Fibroblast of lung (primary cell): ENCODE measurements around the gene SPAG8. TPM values are rescaled to one million over a fixed set of nuclear protein-coding genes. Genes with fewer than 3 reads are reported as not detected.

ENCODE experiments used
- DNase-seq, 2 donors: peaks; one replicate each; pipeline versions ENCODE4 v3.0.0 to v3.0.0-alpha.2; 2010; ENCODE audit warnings: low read depth in 2 of 2
- H2AFZ ChIP-seq: 2 replicates; pipeline ENCODE4 v1.5.1; 2012; ENCODE audit warnings: low read length, control low read depth, inconsistent platforms
- H3K27ac ChIP-seq: 2 replicates; pipeline ENCODE4 v1.5.1; 2011; ENCODE audit warnings: low read length, control low read depth; ENCODE audit not compliant: insufficient read depth
- H3K27me3 ChIP-seq: 2 replicates; pipeline ENCODE4 v1.5.1; 2011; ENCODE audit warnings: mild to moderate bottlenecking, low read length; ENCODE audit not compliant: control insufficient read depth, insufficient read depth
- H3K36me3 ChIP-seq: 2 replicates; pipeline ENCODE4 v1.5.1; 2011; ENCODE audit warnings: low read length; ENCODE audit not compliant: control insufficient read depth, insufficient read depth
- H3K4me1 ChIP-seq: 2 replicates; pipeline ENCODE4 v1.5.1; 2011; ENCODE audit warnings: low read length; ENCODE audit not compliant: control insufficient read depth, insufficient read depth; ENCODE audit errors: extremely low read depth
- H3K4me2 ChIP-seq: 2 replicates; pipeline ENCODE4 v1.5.1; 2011; ENCODE audit warnings: low read length, control low read depth; ENCODE audit not compliant: insufficient read depth; ENCODE audit errors: extremely low read depth
- H3K4me3 ChIP-seq, 4 experiments: fragments of 200-600 bp in 1 of 4; sonication (generic) in 1 of 4; replicated peaks in 1 of 4; 2 replicates each; pipeline ENCODE4 v1.5.1; 2011 to 2016; ENCODE audit warnings: low read length in 4 of 4, low read depth in 3 of 4, mild to moderate bottlenecking in 3 of 4, control low read depth in 2 of 4, inconsistent platforms in 1 of 4, mixed read lengths in 1 of 4; ENCODE audit not compliant: insufficient read depth in 1 of 4; ENCODE audit errors: control extremely low read depth in 1 of 4
- H3K79me2 ChIP-seq: 2 replicates; pipeline ENCODE4 v1.5.1; 2012; ENCODE audit warnings: mild to moderate bottlenecking, low read length, inconsistent platforms; ENCODE audit not compliant: control insufficient read depth, insufficient read depth
- H3K9ac ChIP-seq: 2 replicates; pipeline ENCODE4 v1.5.1; 2011; ENCODE audit warnings: mild to moderate bottlenecking, low read length, control low read depth; ENCODE audit not compliant: insufficient read depth
- H3K9me3 ChIP-seq: 2 replicates; pipeline ENCODE4 v1.5.1; 2012; ENCODE audit warnings: low read depth, low read length; ENCODE audit not compliant: control insufficient read depth, insufficient read depth
- H4K20me1 ChIP-seq: 2 replicates; pipeline ENCODE4 v1.5.1; 2011; ENCODE audit warnings: low read length; ENCODE audit not compliant: control insufficient read depth, insufficient read depth; ENCODE audit errors: extremely low read depth
- EZH2 ChIP-seq: IDR thresholded peaks from 2 replicates; pipeline ENCODE4 v1.5.1; 2012; ENCODE audit warnings: low read length, control low read depth, mild to moderate bottlenecking; ENCODE audit errors: missing control alignments
- polyA plus RNA-seq, 2 donors: library from polyadenylated mRNA; depleted of rRNA in 1 of 2; stranded (reverse) in 1 of 2; unstranded in 1 of 2; fragments of >200 nt; gene quantifications; 2 replicates each; pipeline ENCODE4 v1.2.1, GENCODE V29; 2011 to 2012; ENCODE audit warnings: missing spikeins in 1 of 2
- total RNA-seq: library from RNA; depleted of rRNA; stranded (reverse); fragments of >200 nt; gene quantifications from 2 replicates; pipeline ENCODE4 v1.2.1, GENCODE V29; 2014
- TF ChIP-seq, protein P1 (sequence below), 2 donors: IDR thresholded peaks in 1 of 2; conservative IDR thresholded peaks in 1 of 2; 1 replicate in 1 of 2; 2 replicates in 1 of 2; pipeline ENCODE4 v1.5.1; 2011 to 2012; ENCODE audit warnings: low read length in 2 of 2, control low read depth in 1 of 2, inconsistent platforms in 1 of 2, low read depth in 1 of 2, mild to moderate bottlenecking in 1 of 2

SPAG8 gene
- total and polyA plus RNA-seq, 2 donors (not counting 1 experiment from before 2014, with no cell fraction given): 0.64 to 1.3 TPM

DNA sequence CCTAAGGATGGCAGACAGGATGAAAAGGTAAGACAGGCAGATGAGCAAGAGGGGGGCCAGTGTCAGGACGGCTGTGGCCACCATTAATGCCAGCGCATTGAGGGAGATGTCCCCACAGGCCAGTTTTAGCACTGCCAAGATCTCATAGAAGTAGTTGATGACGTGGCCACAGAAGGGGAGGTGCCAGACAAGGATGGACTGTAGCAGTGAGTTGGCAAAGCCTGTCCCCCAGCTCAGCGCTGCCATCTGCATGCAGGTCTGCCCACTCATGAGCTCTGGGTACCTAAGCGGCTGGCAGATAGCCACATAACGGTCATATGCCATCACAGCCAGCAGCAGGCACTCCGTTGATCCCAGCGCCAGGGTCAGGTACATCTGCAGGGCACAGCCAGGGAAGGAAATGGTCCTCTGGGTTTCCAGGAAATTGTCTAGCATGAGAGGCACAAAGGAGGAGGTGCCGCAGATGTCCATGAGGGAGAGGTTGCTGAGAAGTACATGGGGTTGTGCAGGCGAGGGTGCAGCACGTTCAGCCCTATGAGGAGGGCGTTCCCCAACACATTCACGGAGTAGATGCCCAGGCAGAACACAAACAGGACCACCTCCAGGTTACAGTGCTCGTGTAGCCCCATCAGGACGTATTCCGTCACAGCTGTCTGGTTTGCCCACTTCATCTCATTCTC is 47.4 kb upstream of the SPAG8 start:
- Histone ChIP-seq H3K4me3 (no peak overlapping the region), H2AFZ (no peak overlapping the region)

DNA sequence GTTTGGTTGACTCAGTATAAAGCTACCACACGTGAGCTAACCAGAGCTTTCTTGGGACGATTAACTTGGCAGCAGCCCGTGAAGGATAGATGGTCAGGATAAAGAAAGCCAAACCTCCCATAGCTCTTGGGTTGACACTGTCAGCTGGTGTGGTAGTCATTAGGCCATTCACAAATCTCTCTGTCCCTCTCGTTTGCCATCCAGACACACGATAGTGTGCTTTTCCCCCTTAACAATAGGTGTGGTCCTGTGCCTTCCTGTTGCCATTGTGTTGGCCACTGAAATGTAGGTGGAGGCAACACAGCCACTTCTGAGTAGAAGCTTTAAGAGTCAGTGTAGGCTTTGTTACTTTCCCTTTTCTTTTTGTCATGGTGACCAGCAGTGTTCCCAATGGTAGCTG is 46.4 kb upstream of the SPAG8 start:
- no peak overlapping the region for H3K27ac ChIP-seq
- TF ChIP-seq EZH2: no peak
- TF ChIP-seq, protein P1, sequence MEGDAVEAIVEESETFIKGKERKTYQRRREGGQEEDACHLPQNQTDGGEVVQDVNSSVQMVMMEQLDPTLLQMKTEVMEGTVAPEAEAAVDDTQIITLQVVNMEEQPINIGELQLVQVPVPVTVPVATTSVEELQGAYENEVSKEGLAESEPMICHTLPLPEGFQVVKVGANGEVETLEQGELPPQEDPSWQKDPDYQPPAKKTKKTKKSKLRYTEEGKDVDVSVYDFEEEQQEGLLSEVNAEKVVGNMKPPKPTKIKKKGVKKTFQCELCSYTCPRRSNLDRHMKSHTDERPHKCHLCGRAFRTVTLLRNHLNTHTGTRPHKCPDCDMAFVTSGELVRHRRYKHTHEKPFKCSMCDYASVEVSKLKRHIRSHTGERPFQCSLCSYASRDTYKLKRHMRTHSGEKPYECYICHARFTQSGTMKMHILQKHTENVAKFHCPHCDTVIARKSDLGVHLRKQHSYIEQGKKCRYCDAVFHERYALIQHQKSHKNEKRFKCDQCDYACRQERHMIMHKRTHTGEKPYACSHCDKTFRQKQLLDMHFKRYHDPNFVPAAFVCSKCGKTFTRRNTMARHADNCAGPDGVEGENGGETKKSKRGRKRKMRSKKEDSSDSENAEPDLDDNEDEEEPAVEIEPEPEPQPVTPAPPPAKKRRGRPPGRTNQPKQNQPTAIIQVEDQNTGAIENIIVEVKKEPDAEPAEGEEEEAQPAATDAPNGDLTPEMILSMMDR (conservative IDR thresholded peaks at IDR 0.05 in 1 of 2, IDR thresholded peaks at IDR 0.05 in 1 of 2; ENCODE audit: low read depth in 1 of 2, low read length in 2 of 2): no peak
- H3K79me2 ChIP-seq: no peaks in the 10 kb centered on the region

More for the DNA sequence above, 47.4 kb upstream of the SPAG8 start:
- H3K79me2 ChIP-seq: no peaks in the 10 kb centered on the region
- H3K9me3 ChIP-seq: no peaks in the 10 kb centered on the region
- no peak overlapping the region for H3K27ac ChIP-seq
- no peak for TF ChIP-seq EZH2
- TF ChIP-seq, protein P1 (conservative IDR thresholded peaks at IDR 0.05 in 1 of 2, IDR thresholded peaks at IDR 0.05 in 1 of 2; ENCODE audit: low read depth in 1 of 2, low read length in 2 of 2): peak in 1 of 2 donors; percentile 2
- no peak overlapping the region for H3K9ac ChIP-seq
- H3K4me1 ChIP-seq: no peaks in the 10 kb centered on the region
- H3K27me3 ChIP-seq: peaks cover 30% of the 10 kb centered on the region
- no peaks in the 10 kb centered on the region for H3K36me3 ChIP-seq
- no peak overlapping the region for H3K4me2 ChIP-seq
- no peaks in the 10 kb centered on the region for H4K20me1 ChIP-seq
- DNase-seq: peak; percentile 4 to 21

DNA sequence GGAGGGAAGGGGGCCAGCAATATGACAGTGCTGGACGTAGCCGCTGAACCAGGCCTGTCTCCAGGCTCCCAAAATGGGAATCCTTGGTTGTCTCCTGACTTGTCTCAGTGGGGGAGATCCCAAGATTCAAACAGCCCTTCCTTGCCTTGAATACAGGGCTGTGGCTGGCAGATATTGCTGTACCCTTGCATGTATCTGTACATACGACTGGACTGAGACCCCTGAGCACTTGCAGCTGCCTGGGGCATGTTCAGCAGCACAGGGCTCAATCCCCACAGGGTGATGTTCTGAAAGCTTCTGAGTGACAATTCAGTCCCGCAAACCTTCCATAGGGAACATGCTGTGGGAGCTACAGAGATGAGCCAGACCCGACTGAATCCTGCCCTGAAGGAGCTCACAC is 44.8 kb upstream of the SPAG8 start:
- Histone ChIP-seq H3K9me3 (no peaks in the 10 kb centered on the region), H4K20me1 (no peaks in the 10 kb centered on the region), H2AFZ (no peak overlapping the region), H3K27ac (no peak overlapping the region), H3K27me3 (peaks cover 18% of the 10 kb centered on the region), H3K9ac (no peak overlapping the region), H3K36me3 (no peaks in the 10 kb centered on the region), H3K4me3 (no peak overlapping the region), H3K79me2 (no peaks in the 10 kb centered on the region), H3K4me2 (no peak overlapping the region), H3K4me1 (no peaks in the 10 kb centered on the region)
- TF ChIP-seq, protein P1 (conservative IDR thresholded peaks at IDR 0.05 in 1 of 2, IDR thresholded peaks at IDR 0.05 in 1 of 2; ENCODE audit: low read depth in 1 of 2, low read length in 2 of 2): no peak
- TF ChIP-seq EZH2: no peak
- no peak for DNase-seq

More for the DNA sequence above, 46.4 kb upstream of the SPAG8 start:
- Histone ChIP-seq H4K20me1 (no peaks in the 10 kb centered on the region), H3K36me3 (no peaks in the 10 kb centered on the region), H3K27me3 (peaks cover 25% of the 10 kb centered on the region), H3K4me3 (no peak overlapping the region), H3K9ac (no peak overlapping the region), H2AFZ (no peak overlapping the region), H3K4me1 (no peaks in the 10 kb centered on the region), H3K9me3 (no peaks in the 10 kb centered on the region), H3K4me2 (no peak overlapping the region)
- no peak for DNase-seq
